ENCODE results near the gene SERINC5.

- no peak for TF ChIP-seq CTCF (conservative IDR thresholded peaks at IDR 0.05; ENCODE audit: low read depth, low read length)
- no peak for TF ChIP-seq EZH2 (IDR thresholded peaks at IDR 0.05; ENCODE audit: low read length, unreplicated experiment)
Measured at GRCh38 chr5:80138486-80138885, 117.4 kb downstream of the SERINC5 start.
